SK-N-SH (cell line): ENCODE data around the gene AIP. TPM values are rescaled to one million over a fixed set of nuclear protein-coding genes. Genes with fewer than 3 reads are reported as not detected.

Experiments used
- CTCF ChIA-PET: fragments of 300-600, 350-600 bp; formaldehyde crosslinking; extraction: SDS; loops from one replicate; lab custom pipeline; 2021; lab: Yijun Ruan, JAX
- POLR2A ChIA-PET: fragments of 350-600 bp; sonication (Branson Sonifier 250); formaldehyde crosslinking; extraction: SDS; loops from one replicate; lab custom pipeline; 2020; ENCODE audit warnings: antibody characterized with exemption, inconsistent platforms; lab: Yijun Ruan, JAX
- DNase-seq: peaks from one replicate; pipeline ENCODE4 v3.0.0; 2012
- H2AFZ ChIP-seq: fragments of 200-600 bp; sonication (generic); 2 replicates; pipeline ENCODE4 v1.8.1; 2016; ENCODE audit warnings: antibody characterized with exemption, mild to moderate bottlenecking, low read depth
- H3F3A ChIP-seq: fragments of 200-600 bp; sonication (generic); replicated peaks from 2 replicates; pipeline ENCODE3; 2016; ENCODE audit warnings: antibody characterized with exemption, mild to moderate bottlenecking; ENCODE audit not compliant: insufficient read depth
- H3K27ac ChIP-seq, 2 experiments: fragments of 200-500 bp in 1 of 2; fragments of 200-600 bp in 1 of 2; sonication (Bioruptor generic) in 1 of 2; sonication (generic), shearing (Covaris generic) in 1 of 2; 2 replicates each; pipeline versions ENCODE4 v1.5.1 to v1.6.1; 2014 to 2016; ENCODE audit warnings: low read depth in 2 of 2, inconsistent platforms in 1 of 2, low read length in 1 of 2, mild to moderate bottlenecking in 1 of 2, mixed read lengths in 1 of 2
- H3K27me3 ChIP-seq: fragments of 200-600 bp; sonication (generic), shearing (Covaris generic); 2 replicates; pipeline ENCODE4 v1.6.1; 2016; ENCODE audit warnings: mixed run types; ENCODE audit not compliant: insufficient read depth
- H3K36me3 ChIP-seq, 2 experiments: fragments of 200-500 bp in 1 of 2; fragments of 200-600 bp in 1 of 2; sonication (Bioruptor generic) in 1 of 2; sonication (generic) in 1 of 2; replicated peaks in 1 of 2; 2 replicates each; pipeline versions ENCODE3 to v1.5.1; 2014 to 2016; ENCODE audit warnings: low read length in 1 of 2, mild to moderate bottlenecking in 1 of 2; ENCODE audit not compliant: insufficient read depth in 2 of 2, control insufficient read depth in 1 of 2
- H3K4me1 ChIP-seq, 2 experiments: fragments of 200-500 bp in 1 of 2; fragments of 200-600 bp in 1 of 2; sonication (Bioruptor generic) in 1 of 2; sonication (generic), shearing (Covaris generic) in 1 of 2; 2 replicates each; pipeline versions ENCODE4 v1.5.1 to v1.6.1; 2014 to 2016; ENCODE audit warnings: low read depth in 1 of 2, low read length in 1 of 2, mixed run types in 1 of 2; ENCODE audit not compliant: insufficient read depth in 2 of 2, control insufficient read depth in 1 of 2
- H3K4me2 ChIP-seq: fragments of 200-600 bp; sonication (generic), shearing (Covaris generic); 2 replicates; pipeline ENCODE4 v1.6.1; 2017; ENCODE audit warnings: mixed run types
- H3K4me3 ChIP-seq, 2 experiments: fragments of 200-500 bp in 1 of 2; fragments of 200-600 bp in 1 of 2; sonication (Bioruptor generic) in 1 of 2; sonication (generic), shearing (Covaris generic) in 1 of 2; 2 replicates each; pipeline versions ENCODE4 v1.5.1 to v1.8.1; 2014 to 2016; ENCODE audit warnings: low read depth in 2 of 2, inconsistent platforms in 1 of 2, low read length in 1 of 2, mild to moderate bottlenecking in 1 of 2, mixed read lengths in 1 of 2, moderate library complexity in 1 of 2
- H3K79me2 ChIP-seq: fragments of 200-600 bp; sonication (generic); 2 replicates; pipeline ENCODE4 v1.8.1; 2017; ENCODE audit warnings: mild to moderate bottlenecking; ENCODE audit not compliant: insufficient read depth
- H3K9ac ChIP-seq: fragments of 200-600 bp; sonication (generic); 2 replicates; pipeline ENCODE4 v1.6.1; 2017; ENCODE audit warnings: mixed run types
- H3K9me2 ChIP-seq: fragments of 200-600 bp; sonication (generic); 2 replicates; pipeline ENCODE4 v1.6.1; 2017; ENCODE audit warnings: mixed run types
- H3K9me3 ChIP-seq: fragments of 200-600 bp; sonication (generic); 2 replicates; pipeline ENCODE4 v1.6.1; 2017; ENCODE audit warnings: mixed run types, mild to moderate bottlenecking, moderate library complexity
- H4K20me1 ChIP-seq: fragments of 200-600 bp; sonication (generic); 2 replicates; pipeline ENCODE4 v1.6.1; 2017; ENCODE audit warnings: mild to moderate bottlenecking, mixed run types; ENCODE audit not compliant: insufficient read depth
- ELF1 ChIP-seq: IDR thresholded peaks from 2 replicates; pipeline ENCODE4 v1.4.0; 2012
- JUND ChIP-seq: IDR thresholded peaks from 2 replicates; pipeline ENCODE4 v1.4.0; 2012
- MEF2A ChIP-seq: IDR thresholded peaks from 2 replicates; pipeline ENCODE4 v1.4.0; 2012; ENCODE audit warnings: low read depth, borderline replicate concordance
- NFIC ChIP-seq: IDR thresholded peaks from 2 replicates; pipeline ENCODE4 v1.4.0; 2012; ENCODE audit warnings: borderline replicate concordance
- RAD21 ChIP-seq: IDR thresholded peaks from 2 replicates; pipeline ENCODE4 v1.6.1; 2012; ENCODE audit warnings: mild to moderate bottlenecking, low read length
- RXRA ChIP-seq: IDR thresholded peaks from 2 replicates; pipeline ENCODE4 v1.4.0; 2012; ENCODE audit warnings: low read depth, mild to moderate bottlenecking, borderline replicate concordance
- SMC3 ChIP-seq: IDR thresholded peaks from 2 replicates; pipeline ENCODE4 v1.6.1; 2012; ENCODE audit warnings: low read depth, low read length, improper control_type of control experiment
- YY1 ChIP-seq: IDR thresholded peaks from 2 replicates; pipeline ENCODE4 v1.4.0; 2012; ENCODE audit warnings: low read depth, mild to moderate bottlenecking
- WGBS: methylation state at CpG from one replicate; pipeline ENCODE4 v1.1.6; 2017; ENCODE audit warnings: low lambda C conversion rate; 5-methylcytosine and 5-hydroxymethylcytosine counted together
- polyA plus RNA-seq, 3 experiments: library from polyadenylated mRNA; depleted of rRNA; stranded (reverse); fragments of >200 nt; gene quantifications; 2 replicates each; pipeline ENCODE4 v1.2.3, GENCODE V29; 2012
- TF ChIP-seq, protein P1 (sequence below): IDR thresholded peaks from 2 replicates; pipeline ENCODE4; 2012
- TF ChIP-seq, protein P2 (sequence below): IDR thresholded peaks from 2 replicates; pipeline ENCODE4 v1.6.1; 2012; ENCODE audit warnings: mild to moderate bottlenecking, low read depth, low read length, moderate library complexity
- TF ChIP-seq, protein P3 (sequence below): IDR thresholded peaks from 2 replicates; pipeline ENCODE4 v1.4.0; 2012; ENCODE audit warnings: low read depth

The AIP gene
- polyA plus RNA-seq, 1 of the 3 experiments (the other 2 are of a cell fraction): 207 TPM

DNA sequence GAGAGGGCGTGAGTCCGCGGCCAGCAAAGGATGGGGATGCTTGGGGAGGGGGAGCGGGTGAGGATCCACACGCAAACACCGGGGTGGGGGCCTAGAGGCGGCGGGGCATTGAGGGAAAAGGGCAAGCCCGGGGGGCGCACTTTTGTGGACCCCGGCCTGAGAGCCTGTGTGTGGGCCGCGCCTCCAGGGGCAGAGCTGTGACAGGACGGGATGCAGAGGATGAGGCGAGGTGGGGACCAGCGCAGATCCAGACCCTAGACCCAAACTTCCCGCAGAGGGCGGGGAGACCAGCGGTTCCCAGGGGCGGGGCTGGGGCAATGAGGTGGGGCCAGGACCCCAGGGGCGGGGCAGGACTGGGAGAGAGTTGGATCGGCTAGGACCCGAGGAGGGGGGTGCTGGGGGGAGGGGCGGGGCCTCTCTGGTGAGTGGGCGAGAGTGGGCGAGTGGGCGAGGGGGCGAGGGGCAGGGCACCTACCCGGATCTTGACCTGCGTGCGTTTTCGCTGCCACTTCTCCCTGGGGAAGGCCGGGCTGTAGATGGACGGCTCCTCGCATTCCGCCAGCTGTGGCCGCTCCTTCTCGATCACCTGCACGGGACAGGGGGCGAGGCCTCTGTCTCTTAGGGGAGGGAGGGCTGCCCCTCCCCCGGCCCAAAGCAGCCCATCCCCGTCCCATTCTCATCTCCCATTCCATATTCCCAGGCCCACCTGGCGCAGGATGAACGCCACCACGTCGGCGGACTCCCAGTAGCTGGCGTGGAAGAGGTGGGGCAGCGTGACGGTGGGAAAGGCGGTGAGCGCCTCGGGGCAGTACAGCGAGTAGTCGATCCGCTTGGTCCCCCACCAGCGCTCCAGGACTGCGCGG lies 11.8 kb downstream of the AIP start:
- 96% methylated on average over 47 of the region's 59 CpGs for WGBS

More for the DNA sequence above, 11.8 kb downstream of the AIP start:
- Histone ChIP-seq H3K9ac (no peak overlapping the region), H3F3A (peaks cover 6% of the 10 kb centered on the region), H2AFZ (no peak overlapping the region), H3K4me2 (no peak overlapping the region), H3K36me3 (peaks cover 0 to 38% of the 10 kb centered on the region in 2 experiments), H3K9me2 (no peaks in the 10 kb centered on the region), H3K4me3 (no peak overlapping the region), H3K27ac (no peak overlapping the region), H4K20me1 (no peaks in the 10 kb centered on the region), H3K79me2 (no peaks in the 10 kb centered on the region), H3K9me3 (no peaks in the 10 kb centered on the region), H3K27me3 (no peaks in the 10 kb centered on the region), H3K4me1 (no peaks in the 10 kb centered on the region)
- TF ChIP-seq SMC3 (no peak), MEF2A (no peak), JUND (no peak), NFIC (no peak), RAD21 (no peak), RXRA (no peak), ELF1 (no peak), YY1 (no peak)
- TF ChIP-seq, protein P1, sequence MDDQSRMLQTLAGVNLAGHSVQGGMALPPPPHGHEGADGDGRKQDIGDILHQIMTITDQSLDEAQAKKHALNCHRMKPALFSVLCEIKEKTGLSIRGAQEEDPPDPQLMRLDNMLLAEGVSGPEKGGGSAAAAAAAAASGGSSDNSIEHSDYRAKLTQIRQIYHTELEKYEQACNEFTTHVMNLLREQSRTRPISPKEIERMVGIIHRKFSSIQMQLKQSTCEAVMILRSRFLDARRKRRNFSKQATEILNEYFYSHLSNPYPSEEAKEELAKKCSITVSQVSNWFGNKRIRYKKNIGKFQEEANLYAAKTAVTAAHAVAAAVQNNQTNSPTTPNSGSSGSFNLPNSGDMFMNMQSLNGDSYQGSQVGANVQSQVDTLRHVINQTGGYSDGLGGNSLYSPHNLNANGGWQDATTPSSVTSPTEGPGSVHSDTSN: no peak
- TF ChIP-seq, protein P2, sequence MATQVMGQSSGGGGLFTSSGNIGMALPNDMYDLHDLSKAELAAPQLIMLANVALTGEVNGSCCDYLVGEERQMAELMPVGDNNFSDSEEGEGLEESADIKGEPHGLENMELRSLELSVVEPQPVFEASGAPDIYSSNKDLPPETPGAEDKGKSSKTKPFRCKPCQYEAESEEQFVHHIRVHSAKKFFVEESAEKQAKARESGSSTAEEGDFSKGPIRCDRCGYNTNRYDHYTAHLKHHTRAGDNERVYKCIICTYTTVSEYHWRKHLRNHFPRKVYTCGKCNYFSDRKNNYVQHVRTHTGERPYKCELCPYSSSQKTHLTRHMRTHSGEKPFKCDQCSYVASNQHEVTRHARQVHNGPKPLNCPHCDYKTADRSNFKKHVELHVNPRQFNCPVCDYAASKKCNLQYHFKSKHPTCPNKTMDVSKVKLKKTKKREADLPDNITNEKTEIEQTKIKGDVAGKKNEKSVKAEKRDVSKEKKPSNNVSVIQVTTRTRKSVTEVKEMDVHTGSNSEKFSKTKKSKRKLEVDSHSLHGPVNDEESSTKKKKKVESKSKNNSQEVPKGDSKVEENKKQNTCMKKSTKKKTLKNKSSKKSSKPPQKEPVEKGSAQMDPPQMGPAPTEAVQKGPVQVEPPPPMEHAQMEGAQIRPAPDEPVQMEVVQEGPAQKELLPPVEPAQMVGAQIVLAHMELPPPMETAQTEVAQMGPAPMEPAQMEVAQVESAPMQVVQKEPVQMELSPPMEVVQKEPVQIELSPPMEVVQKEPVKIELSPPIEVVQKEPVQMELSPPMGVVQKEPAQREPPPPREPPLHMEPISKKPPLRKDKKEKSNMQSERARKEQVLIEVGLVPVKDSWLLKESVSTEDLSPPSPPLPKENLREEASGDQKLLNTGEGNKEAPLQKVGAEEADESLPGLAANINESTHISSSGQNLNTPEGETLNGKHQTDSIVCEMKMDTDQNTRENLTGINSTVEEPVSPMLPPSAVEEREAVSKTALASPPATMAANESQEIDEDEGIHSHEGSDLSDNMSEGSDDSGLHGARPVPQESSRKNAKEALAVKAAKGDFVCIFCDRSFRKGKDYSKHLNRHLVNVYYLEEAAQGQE: no peak
- TF ChIP-seq, protein P3, sequence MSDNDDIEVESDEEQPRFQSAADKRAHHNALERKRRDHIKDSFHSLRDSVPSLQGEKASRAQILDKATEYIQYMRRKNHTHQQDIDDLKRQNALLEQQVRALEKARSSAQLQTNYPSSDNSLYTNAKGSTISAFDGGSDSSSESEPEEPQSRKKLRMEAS: no peak
- DNase-seq: peak; percentile 47
- CTCF ChIA-PET: no interaction called here
- POLR2A ChIA-PET: no interaction called here
